Ammon's horn (tissue), 1 donor: ENCODE measurements around the gene ZNF480.
"Not testable (repeated sequence)": the region's sequence is repeated elsewhere in the genome, so short reads cannot be mapped to it uniquely, and the experiment has no call there.

Source experiments
- DNase-seq: peaks from one replicate; pipeline ENCODE4 v3.0.0-alpha.2; 2016; ENCODE audit warnings: low spot score

The ZNF480 gene

DNA sequence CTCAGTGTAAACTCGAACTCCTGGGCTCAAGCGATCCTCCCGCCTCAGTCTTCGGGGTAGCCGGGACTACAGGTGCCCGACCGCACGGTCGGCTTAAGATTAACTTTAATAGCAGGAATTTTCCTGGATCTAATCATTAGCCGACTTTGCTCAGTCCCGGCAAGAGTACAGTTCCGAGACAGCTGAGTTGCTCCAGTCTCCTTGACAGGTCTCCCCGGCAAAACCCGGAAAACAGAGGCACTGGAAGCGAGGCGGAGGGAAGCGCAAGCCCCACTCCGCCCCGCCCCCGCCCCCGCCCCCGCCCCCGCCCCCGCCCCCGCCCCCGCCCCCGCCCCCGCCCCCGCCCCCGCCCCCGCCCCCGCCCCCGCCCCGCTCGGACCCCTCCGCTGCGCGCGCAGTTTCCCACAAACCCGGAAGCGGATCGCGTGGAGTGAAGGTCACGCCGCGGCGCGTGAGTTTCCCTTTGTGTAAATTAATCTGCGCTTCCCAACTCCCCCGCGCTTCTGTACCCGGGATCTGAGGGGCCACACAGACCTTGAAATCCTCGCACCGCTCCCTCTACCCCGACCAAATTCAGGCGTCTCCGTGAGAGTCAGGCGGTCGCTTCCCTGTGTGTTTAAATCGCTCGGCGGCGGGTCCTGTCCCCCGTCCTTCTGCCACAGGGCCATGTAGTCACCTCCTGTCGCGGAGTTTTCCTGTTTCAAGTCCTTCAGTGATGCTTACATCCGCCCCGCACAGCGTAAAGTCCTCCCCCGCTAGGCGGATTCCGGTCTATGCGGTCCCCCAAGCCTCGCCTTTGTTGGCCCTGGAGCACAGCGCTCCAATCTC is at the start of gene ZNF480:
Gene ZNF480, plus strand, starts transcription at position 397 of the 828 bp plus-strand sequence. CDS start 3,244 bp downstream, outside the sequence.
- DNase-seq: peak; percentile 84

- peak; percentile 37 for DNase-seq
These were observed 48.7 kb upstream of the ZNF480 start for GRCh38 chr19:52248241-52248640.

- no peak for DNase-seq
These were observed 38.5 kb upstream of the ZNF480 start for GRCh38 chr19:52258426-52258825.

DNA sequence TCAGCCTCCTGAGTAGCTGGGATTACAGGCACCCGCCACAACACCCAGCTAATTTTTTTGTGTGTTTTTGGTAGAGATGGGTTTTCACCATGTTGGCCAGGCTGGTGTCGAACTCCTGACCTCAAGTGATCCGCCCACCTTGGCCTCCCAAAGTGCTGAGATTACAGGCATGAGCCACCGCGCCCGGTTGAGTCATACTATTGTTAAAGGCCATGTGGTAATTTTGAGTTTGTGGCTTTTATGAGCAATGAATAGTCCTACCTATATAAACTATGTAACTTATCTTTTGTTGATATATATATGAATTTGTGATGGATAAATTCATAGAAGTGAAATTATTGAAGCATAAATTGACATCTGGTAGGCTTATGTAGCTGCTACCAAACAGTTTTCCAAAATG is 31.4 kb upstream of the ZNF480 start:
- not testable (repeated sequence) for DNase-seq

GRCh38 chr19:52269338-52270261 is 27.4 kb upstream of the ZNF480 start, which contains the start of gene ZNF766:
Gene ZNF766, plus strand, starts transcription at chr19:52269587. Its CDS starts 27 bp downstream, at chr19:52269614.
- DNase-seq: peak; percentile 98

DNA sequence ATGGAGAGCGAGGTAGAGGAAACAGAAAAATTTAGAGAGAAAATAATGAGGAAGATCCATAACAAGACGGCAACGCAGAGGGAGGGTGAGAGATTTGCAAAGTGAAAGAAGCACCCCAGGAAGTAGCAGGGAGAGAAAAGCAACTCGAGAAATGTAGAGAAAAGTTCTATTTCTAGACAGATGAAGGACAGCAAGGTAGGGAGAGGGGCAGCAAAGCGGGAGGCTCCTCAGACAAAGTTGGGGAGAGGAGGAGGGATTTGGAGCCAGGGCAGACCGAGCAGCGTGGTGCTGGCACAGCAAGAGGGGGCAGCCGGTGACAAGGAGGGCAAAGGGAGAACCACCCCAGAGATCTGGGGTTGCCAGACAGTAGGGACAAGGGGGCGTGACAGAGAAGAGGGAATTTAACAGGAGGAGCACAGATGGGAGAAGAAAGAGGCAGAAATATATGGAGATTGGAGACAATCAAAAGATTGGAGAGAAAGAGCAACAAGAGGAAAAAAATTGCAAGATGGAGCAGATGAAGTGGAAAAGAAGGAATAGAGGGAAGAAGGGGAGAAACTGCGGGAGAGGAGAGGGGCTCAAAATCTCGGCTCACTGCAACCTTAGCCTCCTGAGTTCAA is 26.6 kb upstream of the ZNF480 start:
- DNase-seq: no peak

DNA sequence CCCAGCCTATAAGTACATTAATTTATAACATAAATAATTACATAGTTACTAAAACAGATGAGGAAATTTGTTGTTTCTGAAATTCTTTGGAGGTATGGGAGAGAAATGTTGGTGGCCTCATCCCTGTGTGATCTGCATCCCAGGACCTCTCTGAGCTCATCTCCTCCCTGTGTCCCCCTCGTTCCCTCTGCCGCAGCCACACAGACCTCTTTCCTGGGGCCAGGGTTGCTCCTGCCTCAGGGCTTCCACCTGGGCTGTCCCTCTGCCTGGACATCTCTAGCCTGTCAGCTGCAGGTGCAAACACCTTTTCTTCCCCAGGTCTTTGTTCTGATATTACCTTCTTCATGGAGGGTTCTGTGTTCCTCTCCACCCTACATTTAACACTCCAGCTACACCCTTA is 23.7 kb upstream of the ZNF480 start:
- DNase-seq: no peak

GRCh38 chr19:52274191-52274590 is 22.8 kb upstream of the ZNF480 start:
- no peak for DNase-seq

DNA sequence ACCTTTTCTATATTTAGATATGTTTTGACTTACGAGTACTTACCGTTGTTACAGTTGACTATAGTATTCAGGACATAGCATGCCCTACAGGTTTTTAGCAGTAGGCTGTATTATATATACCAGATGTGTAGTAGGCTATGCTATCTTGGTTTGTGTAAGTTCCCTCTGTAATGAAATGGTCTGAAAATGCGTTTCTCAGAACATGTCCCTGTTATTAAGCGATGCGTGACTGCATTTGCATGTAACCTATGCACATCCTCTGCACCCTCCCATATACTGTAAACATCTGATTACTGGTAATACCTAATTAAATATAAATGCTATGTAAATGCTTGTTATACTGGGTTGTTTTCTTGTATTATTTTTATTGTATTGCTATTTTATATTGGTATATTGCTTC is 21.0 kb upstream of the ZNF480 start:
- no peak for DNase-seq

- DNase-seq: no peak
These were observed 19.5 kb upstream of the ZNF480 start for GRCh38 chr19:52277471-52277870.

- no peak for DNase-seq
These were observed 10.7 kb upstream of the ZNF480 start for GRCh38 chr19:52286256-52286655.

GRCh38 chr19:52291781-52292180 is 5.2 kb upstream of the ZNF480 start:
- no peak for DNase-seq

- not testable (repeated sequence) for DNase-seq
These were observed 4.0 kb upstream of the ZNF480 start for GRCh38 chr19:52292946-52293345.

GRCh38 chr19:52296400-52296772 is 583 bp upstream of the ZNF480 start:
- DNase-seq: no peak

- no peak for DNase-seq
These were observed 814 bp downstream of the ZNF480 start for GRCh38 chr19:52297601-52298364.

- DNase-seq: no peak
These were observed 10.3 kb downstream of the ZNF480 start for GRCh38 chr19:52307275-52307674.

DNA sequence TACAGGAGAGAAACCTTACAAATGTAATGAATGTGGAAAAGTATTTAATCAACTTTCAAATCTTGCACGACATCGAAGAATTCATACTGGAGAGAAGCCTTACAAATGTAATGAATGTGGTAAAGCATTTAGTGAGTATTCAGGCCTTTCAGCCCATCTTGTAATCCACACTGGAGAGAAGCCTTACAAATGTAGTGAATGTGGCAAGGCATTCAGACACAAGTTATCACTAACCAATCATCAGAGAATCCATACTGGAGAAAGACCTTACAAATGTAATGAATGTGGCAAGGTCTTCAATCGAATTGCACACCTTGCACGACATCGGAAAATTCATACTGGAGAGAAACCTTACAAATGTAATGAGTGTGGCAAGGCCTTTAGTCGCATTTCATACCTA is 25.5 kb downstream of the ZNF480 start:
- DNase-seq: no peak

GRCh38 chr19:52331757-52332156 is 34.8 kb downstream of the ZNF480 start:
- DNase-seq: no peak

DNA sequence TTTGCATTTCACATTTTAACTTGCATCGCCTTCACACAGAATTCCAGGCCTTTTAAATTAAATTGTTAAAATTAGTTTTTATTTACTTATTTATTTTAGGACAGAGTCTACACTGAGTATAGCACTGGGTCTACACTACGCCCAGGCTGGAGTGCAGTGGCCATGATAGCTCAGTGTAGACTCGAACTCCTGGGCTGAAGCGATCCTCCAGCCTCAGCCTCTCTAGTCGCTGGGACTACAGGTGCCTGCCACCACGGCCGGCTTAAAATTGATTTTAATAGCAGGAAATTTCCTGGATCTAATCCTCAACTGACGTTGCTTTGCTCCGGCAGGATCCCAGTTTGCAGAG is 38.8 kb downstream of the ZNF480 start:
- no peak for DNase-seq

DNA sequence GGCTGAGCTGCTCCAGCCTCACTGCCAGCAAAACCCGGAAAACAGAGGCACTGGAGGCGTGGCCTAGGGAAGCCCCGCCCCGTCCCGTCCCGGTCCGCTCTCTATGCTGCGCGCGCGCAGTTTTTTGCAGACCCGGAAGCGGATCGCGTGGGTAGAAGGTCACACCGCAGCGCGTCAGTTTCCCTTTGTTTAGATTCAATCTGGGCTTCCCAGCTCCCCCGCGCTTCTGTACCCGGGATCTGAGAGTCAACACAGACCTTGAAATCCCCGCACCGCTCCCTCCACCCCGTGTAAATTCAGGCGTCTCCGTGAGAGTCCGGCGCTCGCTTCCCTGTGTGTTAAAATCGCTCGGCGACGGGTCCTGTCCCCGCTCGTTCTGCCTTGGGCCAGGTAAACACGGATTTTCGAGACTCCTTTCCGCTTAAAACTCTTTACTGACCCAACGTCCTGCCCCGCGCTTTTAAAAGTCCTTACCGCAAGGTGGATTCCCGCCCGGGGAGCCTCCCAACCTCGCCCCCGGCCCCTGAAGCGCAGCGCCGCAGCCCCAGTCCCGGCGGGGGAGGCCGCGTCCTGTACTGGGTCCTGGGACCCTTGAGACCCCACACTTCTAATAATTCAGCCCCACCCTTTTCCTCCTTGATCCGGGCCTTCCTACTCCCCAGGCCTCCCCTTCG is 39.3 kb downstream of the ZNF480 start, which contains the start of gene ZNF610:
Gene ZNF610, plus strand, starts transcription at position 127 of the 674 bp plus-strand sequence. CDS start 12,930 bp downstream, outside the sequence.
- DNase-seq: peak; percentile 93

DNA sequence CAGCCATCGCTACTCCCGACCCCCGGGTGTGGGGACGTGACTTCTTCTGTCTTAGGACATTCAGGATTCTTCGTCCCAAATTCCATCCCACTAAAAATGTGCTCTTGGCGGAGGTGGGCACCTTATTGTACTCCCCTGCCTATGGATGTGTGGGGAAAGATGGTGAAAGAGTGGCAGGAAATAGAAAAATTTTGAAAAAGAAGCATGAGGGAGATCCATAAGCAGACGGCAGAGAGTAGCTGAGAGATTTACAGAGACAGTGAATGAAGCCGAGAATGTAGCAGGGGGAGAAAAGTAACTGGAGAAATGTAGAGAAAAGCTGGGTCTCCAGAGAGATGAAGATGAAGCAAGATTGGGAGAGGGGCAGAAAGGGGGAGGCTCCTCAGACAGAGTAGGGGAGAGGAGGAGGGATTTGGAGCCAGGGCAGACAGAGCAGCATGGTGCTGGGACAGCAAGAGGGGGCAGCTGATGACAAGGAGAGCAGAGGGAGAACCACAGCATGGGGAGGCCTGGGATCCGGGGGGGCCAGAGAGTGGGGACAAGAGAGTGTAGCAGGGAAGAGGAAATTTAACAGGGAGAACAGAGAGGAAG is 39.9 kb downstream of the ZNF480 start:
- DNase-seq: no peak
